Measurements from ENCODE around the gene BLMH. TPM values are rescaled to one million over a fixed set of nuclear protein-coding genes. Genes with fewer than 3 reads are reported as not detected.

The BLMH gene
- total RNA-seq, 2 donors from 2014 or later: 21.7 to 25.9 TPM

DNA sequence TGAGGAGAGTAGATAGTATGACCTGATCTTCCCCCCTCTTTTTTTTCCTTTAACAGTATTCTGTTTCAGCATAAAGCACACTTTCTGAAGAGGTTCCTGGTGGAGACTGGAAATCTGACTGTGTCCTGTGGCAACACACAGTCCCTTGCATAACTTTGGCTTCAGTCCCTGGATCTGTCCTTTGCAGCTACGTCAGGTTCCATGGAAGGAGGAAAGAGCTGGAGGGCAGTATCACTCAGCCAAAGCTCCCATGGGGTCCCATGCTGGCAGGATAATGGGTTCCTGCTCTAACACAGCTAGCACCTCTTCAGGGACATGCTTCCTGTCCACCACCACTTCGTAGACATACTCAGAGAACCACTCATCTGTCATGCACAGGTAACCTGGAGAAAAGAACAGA, 43.0 kb downstream of the BLMH start:
- DNase-seq (ENCODE audit: low spot score): no peak
- Histone ChIP-seq H3K4me3 (no peak overlapping the region), H3K36me3 (no peaks in the 10 kb centered on the region), H3K9me3 (no peaks in the 10 kb centered on the region), H3K4me1 (replicated peaks) (no peaks in the 10 kb centered on the region), H3K27ac (no peak overlapping the region), H3K27me3 (replicated peaks; ENCODE audit: insufficient read depth) (no peaks in the 10 kb centered on the region)
- 62% methylated on average over 2 of the region's 2 CpGs for WGBS
- TF ChIP-seq POLR2AphosphoS5 (IDR thresholded peaks at IDR 0.05) (no peak), POLR2A (IDR thresholded peaks at IDR 0.05) (no peak)
- TF ChIP-seq, protein P1, sequence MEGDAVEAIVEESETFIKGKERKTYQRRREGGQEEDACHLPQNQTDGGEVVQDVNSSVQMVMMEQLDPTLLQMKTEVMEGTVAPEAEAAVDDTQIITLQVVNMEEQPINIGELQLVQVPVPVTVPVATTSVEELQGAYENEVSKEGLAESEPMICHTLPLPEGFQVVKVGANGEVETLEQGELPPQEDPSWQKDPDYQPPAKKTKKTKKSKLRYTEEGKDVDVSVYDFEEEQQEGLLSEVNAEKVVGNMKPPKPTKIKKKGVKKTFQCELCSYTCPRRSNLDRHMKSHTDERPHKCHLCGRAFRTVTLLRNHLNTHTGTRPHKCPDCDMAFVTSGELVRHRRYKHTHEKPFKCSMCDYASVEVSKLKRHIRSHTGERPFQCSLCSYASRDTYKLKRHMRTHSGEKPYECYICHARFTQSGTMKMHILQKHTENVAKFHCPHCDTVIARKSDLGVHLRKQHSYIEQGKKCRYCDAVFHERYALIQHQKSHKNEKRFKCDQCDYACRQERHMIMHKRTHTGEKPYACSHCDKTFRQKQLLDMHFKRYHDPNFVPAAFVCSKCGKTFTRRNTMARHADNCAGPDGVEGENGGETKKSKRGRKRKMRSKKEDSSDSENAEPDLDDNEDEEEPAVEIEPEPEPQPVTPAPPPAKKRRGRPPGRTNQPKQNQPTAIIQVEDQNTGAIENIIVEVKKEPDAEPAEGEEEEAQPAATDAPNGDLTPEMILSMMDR (IDR thresholded peaks at IDR 0.05): no peak
- intact Hi-C loops (cut with DNase I): no loop called here

DNA sequence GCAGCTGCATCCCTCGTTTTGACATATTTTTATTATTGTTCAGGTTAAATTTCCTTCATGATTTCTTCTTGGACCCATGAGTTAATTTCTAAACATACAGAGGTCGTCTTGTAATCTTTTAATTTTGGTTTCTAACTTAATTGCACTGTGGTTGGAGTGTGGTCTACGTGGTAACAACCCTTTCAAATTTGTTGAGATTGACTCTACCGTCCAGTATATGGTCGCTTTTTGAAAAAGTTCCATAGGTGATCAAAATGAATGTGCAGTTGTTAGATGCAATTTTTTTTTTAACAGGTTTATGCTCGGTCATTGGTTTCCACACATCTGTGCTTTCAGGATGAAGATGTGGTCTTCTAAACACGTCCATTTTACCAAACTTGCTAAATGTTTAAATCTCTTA, 45.3 kb downstream of the BLMH start:
- Histone ChIP-seq H3K4me1 (replicated peaks) (no peaks in the 10 kb centered on the region), H3K36me3 (no peaks in the 10 kb centered on the region), H3K27me3 (replicated peaks; ENCODE audit: insufficient read depth) (no peaks in the 10 kb centered on the region), H3K4me3 (no peak overlapping the region), H3K27ac (no peak overlapping the region), H3K9me3 (no peaks in the 10 kb centered on the region)
- TF ChIP-seq, protein P1 (IDR thresholded peaks at IDR 0.05): no peak
- TF ChIP-seq POLR2AphosphoS5 (IDR thresholded peaks at IDR 0.05) (no peak), POLR2A (IDR thresholded peaks at IDR 0.05) (no peak)
- whole genome bisulfite sequencing: 94% methylated on average over 7 of the region's 7 CpGs
- DNase-seq (ENCODE audit: low spot score): no peak
- intact Hi-C loops (cut with DNase I): no loop called here

DNA sequence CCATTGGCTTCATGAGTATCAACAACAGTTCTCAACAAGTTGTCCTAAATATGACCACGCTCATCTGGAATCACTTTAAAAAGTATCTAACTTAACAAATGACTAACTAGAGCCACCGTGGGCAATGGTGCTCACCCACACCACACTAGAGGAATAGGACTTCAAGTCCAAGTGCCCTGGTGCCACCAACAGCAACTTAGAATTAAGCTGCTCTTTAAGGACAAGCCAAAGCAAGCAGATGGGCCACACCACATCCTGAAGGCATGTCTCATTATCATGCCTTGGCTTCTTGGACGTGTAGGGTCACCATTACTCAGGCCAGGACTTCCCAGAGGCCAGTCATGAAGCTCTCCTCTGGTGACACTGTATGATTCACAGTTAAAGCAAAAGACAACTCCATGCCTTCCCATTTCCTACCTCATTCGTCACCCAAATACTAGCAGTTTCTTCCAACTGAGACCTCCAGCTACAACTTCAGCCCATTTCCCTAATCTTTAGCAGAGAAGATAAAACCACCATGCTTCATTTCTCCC, 46.8 kb downstream of the BLMH start:
- H3K27ac ChIP-seq: no peak overlapping the region
- H3K27me3 ChIP-seq (replicated peaks; ENCODE audit: insufficient read depth): no peaks in the 10 kb centered on the region
- H3K4me1 ChIP-seq (replicated peaks): no peaks in the 10 kb centered on the region
- WGBS: 77% methylated on average over 4 of the region's 4 CpGs
- TF ChIP-seq POLR2AphosphoS5 (IDR thresholded peaks at IDR 0.05) (no peak), POLR2A (IDR thresholded peaks at IDR 0.05) (no peak)
- TF ChIP-seq, protein P1 (IDR thresholded peaks at IDR 0.05): no peak
- no peak overlapping the region for H3K4me3 ChIP-seq
- H3K9me3 ChIP-seq: no peaks in the 10 kb centered on the region
- intact Hi-C loops (cut with DNase I): no loop called here
- H3K36me3 ChIP-seq: no peaks in the 10 kb centered on the region
- DNase-seq (ENCODE audit: low spot score): no peak

DNA sequence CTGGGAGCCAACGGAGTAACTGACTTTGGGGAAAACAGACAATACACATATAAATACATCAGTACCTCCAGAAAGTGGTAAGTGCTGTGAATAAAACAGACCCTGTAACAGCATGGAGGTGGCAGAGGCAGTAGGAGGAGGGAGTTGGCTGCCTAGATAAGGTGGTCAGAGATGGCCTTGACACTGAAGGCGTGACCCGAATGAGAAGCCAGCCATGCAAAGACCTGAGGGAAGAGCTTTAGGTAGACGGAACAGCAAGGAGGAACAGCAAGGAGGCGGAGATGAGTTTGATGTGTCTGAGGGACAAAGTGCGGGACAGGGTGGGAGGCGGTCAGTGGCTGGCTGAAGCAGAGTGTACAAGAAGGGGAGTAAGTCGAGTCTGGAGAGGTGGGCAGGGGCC, 48.2 kb downstream of the BLMH start:
- H3K27me3 ChIP-seq (replicated peaks; ENCODE audit: insufficient read depth): no peaks in the 10 kb centered on the region
- no peaks in the 10 kb centered on the region for H3K36me3 ChIP-seq
- H3K4me1 ChIP-seq (replicated peaks): no peaks in the 10 kb centered on the region
- no peak overlapping the region for H3K27ac ChIP-seq
- intact Hi-C loops (cut with DNase I): no loop called here
- no peak overlapping the region for H3K4me3 ChIP-seq
- WGBS: 91% methylated on average over 8 of the region's 8 CpGs
- no peak for TF ChIP-seq POLR2AphosphoS5 (IDR thresholded peaks at IDR 0.05)
- TF ChIP-seq, protein P1 (IDR thresholded peaks at IDR 0.05): no peak
- no peak for TF ChIP-seq POLR2A (IDR thresholded peaks at IDR 0.05)
- DNase-seq (ENCODE audit: low spot score): no peak
- no peaks in the 10 kb centered on the region for H3K9me3 ChIP-seq

DNA sequence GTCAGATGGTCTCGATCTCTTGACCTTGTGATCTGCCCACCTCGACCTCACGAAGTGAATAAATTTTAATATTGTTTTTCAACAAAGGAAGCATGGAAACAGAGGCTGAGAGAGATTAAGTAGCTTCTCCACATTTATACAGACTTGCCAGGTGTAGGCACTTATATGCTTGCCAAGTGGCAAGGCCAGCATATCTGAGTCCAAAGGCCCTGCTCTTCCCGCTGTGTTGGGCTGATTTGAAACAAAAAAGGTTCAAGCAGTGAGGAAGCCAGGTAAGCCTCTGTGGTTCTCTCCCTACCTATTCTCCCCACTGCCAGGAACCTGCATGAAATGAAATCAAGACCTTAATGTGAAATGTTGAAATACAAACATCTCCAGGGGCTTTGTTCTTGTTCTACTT, 48.7 kb downstream of the BLMH start:
- no peak for DNase-seq (ENCODE audit: low spot score)
- H3K9me3 ChIP-seq: no peaks in the 10 kb centered on the region
- no peaks in the 10 kb centered on the region for H3K4me1 ChIP-seq (replicated peaks)
- no peaks in the 10 kb centered on the region for H3K36me3 ChIP-seq
- 95% methylated on average over 4 of the region's 4 CpGs for WGBS
- TF ChIP-seq POLR2AphosphoS5 (IDR thresholded peaks at IDR 0.05) (no peak), POLR2A (IDR thresholded peaks at IDR 0.05) (no peak)
- TF ChIP-seq, protein P1 (IDR thresholded peaks at IDR 0.05): no peak
- H3K27me3 ChIP-seq (replicated peaks; ENCODE audit: insufficient read depth): no peaks in the 10 kb centered on the region
- no peak overlapping the region for H3K4me3 ChIP-seq
- intact Hi-C loops (cut with DNase I): no loop called here
- no peak overlapping the region for H3K27ac ChIP-seq
